HTR-8/SVneo (cell line): ENCODE measurements around the gene FHAD1.

Experiments used
- DNase-seq: peaks from one replicate; pipeline ENCODE4 v3.0.0; 2011; ENCODE audit warnings: low spot score, mixed read lengths; ENCODE audit not compliant: insufficient read length
- FAIRE-seq: peaks from 2 replicates; lab custom pipeline; 2011; peaks lifted over from hg19 to GRCh38; lab: Jason Lieb, UNC

Gene FHAD1

GRCh38 chr1:15246960-15247614, at the start of gene FHAD1:
Gene FHAD1 (plus strand): TSS chr1:15247223. CDS start chr1:15251785, 4,562 bp downstream.
- DNase-seq, result peak; percentile 44
- peak; percentile 57 for FAIRE-seq

- no peak for FAIRE-seq
- DNase-seq, result no peak
Observed at GRCh38 chr1:15197591-15198447, 49.2 kb upstream of the FHAD1 start.

- FAIRE-seq (no peak), DNase-seq (no peak)
Observed at GRCh38 chr1:15198684-15199083, 48.3 kb upstream of the FHAD1 start.

- FAIRE-seq (no peak), DNase-seq (no peak)
Observed at GRCh38 chr1:15201221-15201620, 45.8 kb upstream of the FHAD1 start.

- no peak for FAIRE-seq
- DNase-seq, result no peak
Observed at GRCh38 chr1:15201849-15202551, 45.0 kb upstream of the FHAD1 start.

GRCh38 chr1:15204931-15205330, 42.1 kb upstream of the FHAD1 start:
- FAIRE-seq (no peak), DNase-seq (no peak)

- FAIRE-seq (no peak), DNase-seq (no peak)
Observed at GRCh38 chr1:15205586-15206346, 41.3 kb upstream of the FHAD1 start.

- no peak for DNase-seq
- no peak for FAIRE-seq
Observed at GRCh38 chr1:15206418-15207030, 40.5 kb upstream of the FHAD1 start.

- no peak for DNase-seq
- no peak for FAIRE-seq
Observed at GRCh38 chr1:15207031-15207828, 39.8 kb upstream of the FHAD1 start.

- FAIRE-seq, result no peak
- DNase-seq, result no peak
Observed at GRCh38 chr1:15207829-15208429, 39.1 kb upstream of the FHAD1 start.

GRCh38 chr1:15210651-15211375, 36.2 kb upstream of the FHAD1 start:
- no peak for FAIRE-seq
- no peak for DNase-seq

GRCh38 chr1:15211424-15211823, 35.6 kb upstream of the FHAD1 start:
- FAIRE-seq, result no peak
- DNase-seq, result no peak

- no peak for FAIRE-seq
Observed at GRCh38 chr1:15212216-15212953, 34.6 kb upstream of the FHAD1 start.

GRCh38 chr1:15212954-15213291, 34.1 kb upstream of the FHAD1 start:
- DNase-seq, result no peak
- no peak for FAIRE-seq

More at GRCh38 chr1:15212216-15212953, 34.6 kb upstream of the FHAD1 start:
- no peak for DNase-seq

GRCh38 chr1:15213341-15213821, 33.6 kb upstream of the FHAD1 start:
- no peak for FAIRE-seq
- DNase-seq, result no peak

GRCh38 chr1:15214527-15214926, 32.5 kb upstream of the FHAD1 start:
- FAIRE-seq (no peak), DNase-seq (no peak)

GRCh38 chr1:15215116-15215515, 31.9 kb upstream of the FHAD1 start:
- no peak for DNase-seq
- no peak for FAIRE-seq
